SK-N-SH (cell line): ENCODE measurements around the gene TPMT. TPM values are rescaled to one million over a fixed set of nuclear protein-coding genes. Genes with fewer than 3 reads are reported as not detected.

Experiments
- CTCF ChIA-PET: fragments of 300-600, 350-600 bp; formaldehyde crosslinking; extraction: SDS; loops from one replicate; lab custom pipeline; 2021; lab: Yijun Ruan, JAX
- POLR2A ChIA-PET: fragments of 350-600 bp; sonication (Branson Sonifier 250); formaldehyde crosslinking; extraction: SDS; loops from one replicate; lab custom pipeline; 2020; ENCODE audit warnings: antibody characterized with exemption, inconsistent platforms; lab: Yijun Ruan, JAX
- DNase-seq: peaks from one replicate; pipeline ENCODE4 v3.0.0; 2012
- H2AFZ ChIP-seq: fragments of 200-600 bp; sonication (generic); 2 replicates; pipeline ENCODE4 v1.8.1; 2016; ENCODE audit warnings: antibody characterized with exemption, mild to moderate bottlenecking, low read depth
- H3F3A ChIP-seq: fragments of 200-600 bp; sonication (generic); replicated peaks from 2 replicates; pipeline ENCODE3; 2016; ENCODE audit warnings: antibody characterized with exemption, mild to moderate bottlenecking; ENCODE audit not compliant: insufficient read depth
- H3K27ac ChIP-seq, 2 experiments: fragments of 200-500 bp in 1 of 2; fragments of 200-600 bp in 1 of 2; sonication (Bioruptor generic) in 1 of 2; sonication (generic), shearing (Covaris generic) in 1 of 2; 2 replicates each; pipeline versions ENCODE4 v1.5.1 to v1.6.1; 2014 to 2016; ENCODE audit warnings: low read depth in 2 of 2, inconsistent platforms in 1 of 2, low read length in 1 of 2, mild to moderate bottlenecking in 1 of 2, mixed read lengths in 1 of 2
- H3K27me3 ChIP-seq: fragments of 200-600 bp; sonication (generic), shearing (Covaris generic); 2 replicates; pipeline ENCODE4 v1.6.1; 2016; ENCODE audit warnings: mixed run types; ENCODE audit not compliant: insufficient read depth
- H3K36me3 ChIP-seq, 2 experiments: fragments of 200-500 bp in 1 of 2; fragments of 200-600 bp in 1 of 2; sonication (Bioruptor generic) in 1 of 2; sonication (generic) in 1 of 2; replicated peaks in 1 of 2; 2 replicates each; pipeline versions ENCODE3 to v1.5.1; 2014 to 2016; ENCODE audit warnings: low read length in 1 of 2, mild to moderate bottlenecking in 1 of 2; ENCODE audit not compliant: insufficient read depth in 2 of 2, control insufficient read depth in 1 of 2
- H3K4me1 ChIP-seq, 2 experiments: fragments of 200-500 bp in 1 of 2; fragments of 200-600 bp in 1 of 2; sonication (Bioruptor generic) in 1 of 2; sonication (generic), shearing (Covaris generic) in 1 of 2; 2 replicates each; pipeline versions ENCODE4 v1.5.1 to v1.6.1; 2014 to 2016; ENCODE audit warnings: low read depth in 1 of 2, low read length in 1 of 2, mixed run types in 1 of 2; ENCODE audit not compliant: insufficient read depth in 2 of 2, control insufficient read depth in 1 of 2
- H3K4me2 ChIP-seq: fragments of 200-600 bp; sonication (generic), shearing (Covaris generic); 2 replicates; pipeline ENCODE4 v1.6.1; 2017; ENCODE audit warnings: mixed run types
- H3K4me3 ChIP-seq, 2 experiments: fragments of 200-500 bp in 1 of 2; fragments of 200-600 bp in 1 of 2; sonication (Bioruptor generic) in 1 of 2; sonication (generic), shearing (Covaris generic) in 1 of 2; 2 replicates each; pipeline versions ENCODE4 v1.5.1 to v1.8.1; 2014 to 2016; ENCODE audit warnings: low read depth in 2 of 2, inconsistent platforms in 1 of 2, low read length in 1 of 2, mild to moderate bottlenecking in 1 of 2, mixed read lengths in 1 of 2, moderate library complexity in 1 of 2
- H3K79me2 ChIP-seq: fragments of 200-600 bp; sonication (generic); 2 replicates; pipeline ENCODE4 v1.8.1; 2017; ENCODE audit warnings: mild to moderate bottlenecking; ENCODE audit not compliant: insufficient read depth
- H3K9ac ChIP-seq: fragments of 200-600 bp; sonication (generic); 2 replicates; pipeline ENCODE4 v1.6.1; 2017; ENCODE audit warnings: mixed run types
- H3K9me2 ChIP-seq: fragments of 200-600 bp; sonication (generic); 2 replicates; pipeline ENCODE4 v1.6.1; 2017; ENCODE audit warnings: mixed run types
- H3K9me3 ChIP-seq: fragments of 200-600 bp; sonication (generic); 2 replicates; pipeline ENCODE4 v1.6.1; 2017; ENCODE audit warnings: mixed run types, mild to moderate bottlenecking, moderate library complexity
- H4K20me1 ChIP-seq: fragments of 200-600 bp; sonication (generic); 2 replicates; pipeline ENCODE4 v1.6.1; 2017; ENCODE audit warnings: mild to moderate bottlenecking, mixed run types; ENCODE audit not compliant: insufficient read depth
- ELF1 ChIP-seq: IDR thresholded peaks from 2 replicates; pipeline ENCODE4 v1.4.0; 2012
- FOSL2 ChIP-seq: IDR thresholded peaks from 2 replicates; pipeline ENCODE4 v1.4.0; 2012; ENCODE audit warnings: low read depth, mild to moderate bottlenecking, moderate library complexity, borderline replicate concordance
- FOXJ3 ChIP-seq: sonication (generic); formaldehyde crosslinking; IDR thresholded peaks from 2 replicates; pipeline ENCODE4 v1.5.1; 2020; ENCODE audit warnings: mild to moderate bottlenecking, missing genetic modification reagents
- FOXM1 ChIP-seq: IDR thresholded peaks from 2 replicates; pipeline ENCODE4 v1.4.0; 2012; ENCODE audit warnings: low read depth, mild to moderate bottlenecking
- GABPA ChIP-seq: IDR thresholded peaks from 2 replicates; pipeline ENCODE4 v1.4.0; 2012; ENCODE audit warnings: low read depth, mild to moderate bottlenecking
- GATA2 ChIP-seq: sonication (generic); formaldehyde crosslinking; IDR thresholded peaks from 2 replicates; pipeline ENCODE4 v1.5.0; 2020; ENCODE audit warnings: mild to moderate bottlenecking, missing genetic modification reagents
- IRF3 ChIP-seq: fragments of 150-350 bp; IDR thresholded peaks from 2 replicates; pipeline ENCODE4 v1.6.1; 2016; ENCODE audit warnings: mild to moderate bottlenecking, low read depth, low read length
- MAX ChIP-seq: IDR thresholded peaks from 2 replicates; pipeline ENCODE4 v1.4.0; 2012; ENCODE audit warnings: low read depth
- MXI1 ChIP-seq: IDR thresholded peaks from 2 replicates; pipeline ENCODE4 v1.6.1; 2012; ENCODE audit warnings: mild to moderate bottlenecking, low read depth, low read length, improper control_type of control experiment
- NRF1 ChIP-seq: IDR thresholded peaks from 2 replicates; pipeline ENCODE4 v1.6.1; 2012; ENCODE audit warnings: low read depth, mild to moderate bottlenecking, low read length
- POLR2AphosphoS5 ChIP-seq: IDR thresholded peaks from 2 replicates; pipeline ENCODE4 v1.6.1; 2012; ENCODE audit warnings: low read depth, low read length
- RFX5 ChIP-seq: IDR thresholded peaks from 2 replicates; pipeline ENCODE4 v1.6.1; 2012; ENCODE audit warnings: mild to moderate bottlenecking, improper control_type of control experiment, low read length
- SIN3A ChIP-seq: IDR thresholded peaks from 2 replicates; pipeline ENCODE4 v1.6.1; 2012; ENCODE audit warnings: low read depth, mild to moderate bottlenecking, low read length, moderate library complexity, borderline replicate concordance
- SMC3 ChIP-seq: IDR thresholded peaks from 2 replicates; pipeline ENCODE4 v1.6.1; 2012; ENCODE audit warnings: low read depth, low read length, improper control_type of control experiment
- TAF1 ChIP-seq: IDR thresholded peaks from 2 replicates; pipeline ENCODE4 v1.6.1; 2012; ENCODE audit warnings: low read depth, mild to moderate bottlenecking, low read length, moderate library complexity, borderline replicate concordance
- TEAD4 ChIP-seq: IDR thresholded peaks from 2 replicates; pipeline ENCODE4 v1.4.0; 2012; ENCODE audit warnings: mild to moderate bottlenecking, borderline replicate concordance; ENCODE audit not compliant: insufficient read depth
- USF2 ChIP-seq: fragments of 150-350 bp; IDR thresholded peaks from 2 replicates; pipeline ENCODE4 v1.6.1; 2017; ENCODE audit warnings: antibody characterized with exemption, low read length, low read depth, borderline replicate concordance
- WGBS: methylation state at CpG from one replicate; pipeline ENCODE4 v1.1.6; 2017; ENCODE audit warnings: low lambda C conversion rate; 5-methylcytosine and 5-hydroxymethylcytosine counted together
- polyA plus RNA-seq, 3 experiments: library from polyadenylated mRNA; depleted of rRNA; stranded (reverse); fragments of >200 nt; gene quantifications; 2 replicates each; pipeline ENCODE4 v1.2.3, GENCODE V29; 2012
- TF ChIP-seq, protein P1 (sequence below): IDR thresholded peaks from 2 replicates; pipeline ENCODE4 v1.6.1; 2012; ENCODE audit warnings: mild to moderate bottlenecking, low read depth, low read length, moderate library complexity
- TF ChIP-seq, protein P2 (sequence below): IDR thresholded peaks from 2 replicates; pipeline ENCODE4 v1.4.0; 2012; ENCODE audit warnings: low read depth, borderline replicate concordance

The TPMT gene
- polyA plus RNA-seq, 1 of the 3 experiments (the other 2 are of a cell fraction) = 8.1 TPM

- Histone ChIP-seq H3K27ac (no peak overlapping the region), H2AFZ (no peak overlapping the region), H3K9ac (no peak overlapping the region), H3K4me3 (no peak overlapping the region), H3K79me2 (no peaks in the 10 kb centered on the region), H3K9me2 (no peaks in the 10 kb centered on the region), H3K4me2 (no peak overlapping the region), H4K20me1 (no peaks in the 10 kb centered on the region), H3F3A (no peaks in the 10 kb centered on the region), H3K27me3 (no peaks in the 10 kb centered on the region), H3K36me3 (peaks cover 15 to 17% of the 10 kb centered on the region in 2 experiments), H3K4me1 (no peaks in the 10 kb centered on the region), H3K9me3 (no peaks in the 10 kb centered on the region)
- WGBS = 90% methylated on average over 2 of the region's 2 CpGs
- CTCF ChIA-PET = no interaction called here
- POLR2A ChIA-PET = no interaction called here
- TF ChIP-seq, protein P1, sequence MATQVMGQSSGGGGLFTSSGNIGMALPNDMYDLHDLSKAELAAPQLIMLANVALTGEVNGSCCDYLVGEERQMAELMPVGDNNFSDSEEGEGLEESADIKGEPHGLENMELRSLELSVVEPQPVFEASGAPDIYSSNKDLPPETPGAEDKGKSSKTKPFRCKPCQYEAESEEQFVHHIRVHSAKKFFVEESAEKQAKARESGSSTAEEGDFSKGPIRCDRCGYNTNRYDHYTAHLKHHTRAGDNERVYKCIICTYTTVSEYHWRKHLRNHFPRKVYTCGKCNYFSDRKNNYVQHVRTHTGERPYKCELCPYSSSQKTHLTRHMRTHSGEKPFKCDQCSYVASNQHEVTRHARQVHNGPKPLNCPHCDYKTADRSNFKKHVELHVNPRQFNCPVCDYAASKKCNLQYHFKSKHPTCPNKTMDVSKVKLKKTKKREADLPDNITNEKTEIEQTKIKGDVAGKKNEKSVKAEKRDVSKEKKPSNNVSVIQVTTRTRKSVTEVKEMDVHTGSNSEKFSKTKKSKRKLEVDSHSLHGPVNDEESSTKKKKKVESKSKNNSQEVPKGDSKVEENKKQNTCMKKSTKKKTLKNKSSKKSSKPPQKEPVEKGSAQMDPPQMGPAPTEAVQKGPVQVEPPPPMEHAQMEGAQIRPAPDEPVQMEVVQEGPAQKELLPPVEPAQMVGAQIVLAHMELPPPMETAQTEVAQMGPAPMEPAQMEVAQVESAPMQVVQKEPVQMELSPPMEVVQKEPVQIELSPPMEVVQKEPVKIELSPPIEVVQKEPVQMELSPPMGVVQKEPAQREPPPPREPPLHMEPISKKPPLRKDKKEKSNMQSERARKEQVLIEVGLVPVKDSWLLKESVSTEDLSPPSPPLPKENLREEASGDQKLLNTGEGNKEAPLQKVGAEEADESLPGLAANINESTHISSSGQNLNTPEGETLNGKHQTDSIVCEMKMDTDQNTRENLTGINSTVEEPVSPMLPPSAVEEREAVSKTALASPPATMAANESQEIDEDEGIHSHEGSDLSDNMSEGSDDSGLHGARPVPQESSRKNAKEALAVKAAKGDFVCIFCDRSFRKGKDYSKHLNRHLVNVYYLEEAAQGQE = no peak
- no peak for TF ChIP-seq SIN3A
- TF ChIP-seq MAX = no peak
- TF ChIP-seq IRF3 = no peak
- TF ChIP-seq MXI1 = no peak
- no peak for TF ChIP-seq TEAD4
- no peak for TF ChIP-seq SMC3
- TF ChIP-seq USF2 = no peak
- no peak for DNase-seq
Observed at GRCh38 chr6:18162401-18162800, 7.5 kb upstream of the TPMT start.

DNA sequence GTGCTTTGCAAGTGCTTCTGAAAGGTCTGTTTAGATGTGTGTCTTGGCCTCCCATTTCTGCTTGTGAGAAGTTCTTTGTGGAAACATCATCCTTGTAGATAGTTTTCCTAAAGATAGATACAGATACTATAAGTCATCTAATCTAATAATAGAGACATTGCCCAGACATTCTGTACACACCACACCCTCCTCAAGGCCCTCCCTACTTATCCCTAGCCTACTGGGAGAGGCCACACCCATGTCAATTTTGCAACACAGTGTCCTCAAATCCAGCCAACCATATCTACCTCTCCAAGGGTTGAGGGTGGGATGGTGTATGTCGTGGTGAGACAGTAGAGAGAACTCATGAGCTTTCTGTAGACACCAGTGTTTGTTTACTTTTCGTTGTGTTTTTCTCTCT is 6.6 kb upstream of the TPMT start:
- no peak overlapping the region for H3K4me3 ChIP-seq
- no peaks in the 10 kb centered on the region for H3K9me2 ChIP-seq
- no peak overlapping the region for H3K9ac ChIP-seq
- no peak overlapping the region for H3K27ac ChIP-seq
- no peak overlapping the region for H3K4me2 ChIP-seq
- ChIA-PET CTCF (no interaction called here), POLR2A (no interaction called here)
- peaks cover 15 to 17% of the 10 kb centered on the region in 2 experiments for H3K36me3 ChIP-seq
- H3F3A ChIP-seq = peaks cover 5% of the 10 kb centered on the region
- no peaks in the 10 kb centered on the region for H3K9me3 ChIP-seq
- no peaks in the 10 kb centered on the region for H3K27me3 ChIP-seq
- DNase-seq = no peak
- no peaks in the 10 kb centered on the region for H3K4me1 ChIP-seq
- no peaks in the 10 kb centered on the region for H3K79me2 ChIP-seq
- WGBS = 83% methylated on average over 2 of the region's 2 CpGs
- no peak overlapping the region for H2AFZ ChIP-seq
- no peaks in the 10 kb centered on the region for H4K20me1 ChIP-seq
- TF ChIP-seq POLR2AphosphoS5 (no peak), TAF1 (no peak), USF2 (no peak), FOXJ3 (CRISPR knock-in tag) (no peak), RFX5 (no peak), FOSL2 (no peak), FOXM1 (no peak), ELF1 (no peak), SMC3 (no peak), GABPA (no peak), SIN3A (no peak), GATA2 (no peak), NRF1 (no peak)
- TF ChIP-seq, protein P2, sequence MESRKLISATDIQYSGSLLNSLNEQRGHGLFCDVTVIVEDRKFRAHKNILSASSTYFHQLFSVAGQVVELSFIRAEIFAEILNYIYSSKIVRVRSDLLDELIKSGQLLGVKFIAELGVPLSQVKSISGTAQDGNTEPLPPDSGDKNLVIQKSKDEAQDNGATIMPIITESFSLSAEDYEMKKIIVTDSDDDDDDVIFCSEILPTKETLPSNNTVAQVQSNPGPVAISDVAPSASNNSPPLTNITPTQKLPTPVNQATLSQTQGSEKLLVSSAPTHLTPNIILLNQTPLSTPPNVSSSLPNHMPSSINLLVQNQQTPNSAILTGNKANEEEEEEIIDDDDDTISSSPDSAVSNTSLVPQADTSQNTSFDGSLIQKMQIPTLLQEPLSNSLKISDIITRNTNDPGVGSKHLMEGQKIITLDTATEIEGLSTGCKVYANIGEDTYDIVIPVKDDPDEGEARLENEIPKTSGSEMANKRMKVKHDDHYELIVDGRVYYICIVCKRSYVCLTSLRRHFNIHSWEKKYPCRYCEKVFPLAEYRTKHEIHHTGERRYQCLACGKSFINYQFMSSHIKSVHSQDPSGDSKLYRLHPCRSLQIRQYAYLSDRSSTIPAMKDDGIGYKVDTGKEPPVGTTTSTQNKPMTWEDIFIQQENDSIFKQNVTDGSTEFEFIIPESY = no peak
